Keratinocyte (primary cell): ENCODE measurements around the gene PCID2. TPM values are rescaled to one million over a fixed set of nuclear protein-coding genes. Genes with fewer than 3 reads are reported as not detected.

Experiments used
- DNase-seq: peaks from one replicate; pipeline ENCODE4 v3.0.0-alpha.2; 2011; ENCODE audit warnings: low read depth, missing footprints, low spot score
- FAIRE-seq: peaks from 2 replicates; lab custom pipeline; 2011; peaks lifted over from hg19 to GRCh38; lab: Jason Lieb, UNC
- H2AFZ ChIP-seq: 2 replicates; pipeline ENCODE4 v1.6.0; 2012; ENCODE audit warnings: low read length, control low read depth, inconsistent platforms; ENCODE audit not compliant: control insufficient read depth
- H3K27ac ChIP-seq: 2 replicates; pipeline ENCODE4 v1.5.1; 2011; ENCODE audit warnings: low read length; ENCODE audit not compliant: control insufficient read depth, insufficient read depth
- H3K27me3 ChIP-seq: 3 replicates; pipeline ENCODE4 v1.6.0; 2011; ENCODE audit warnings: low read length; ENCODE audit not compliant: control insufficient read depth, insufficient read depth; ENCODE audit errors: extremely low read depth
- H3K36me3 ChIP-seq, 2 experiments: 2 replicates in 1 of 2; 3 replicates in 1 of 2; pipeline ENCODE4 v1.5.1; 2011; ENCODE audit warnings: low read length in 2 of 2, mild to moderate bottlenecking in 1 of 2; ENCODE audit not compliant: control insufficient read depth in 2 of 2, insufficient read depth in 2 of 2; ENCODE audit errors: extremely low read depth in 1 of 2
- H3K4me1 ChIP-seq: 3 replicates; pipeline ENCODE4 v1.5.1; 2011; ENCODE audit warnings: low read length; ENCODE audit not compliant: control insufficient read depth, insufficient read depth; ENCODE audit errors: extremely low read depth
- H3K4me2 ChIP-seq: 3 replicates; pipeline ENCODE4 v1.6.0; 2011; ENCODE audit warnings: low read depth, low read length; ENCODE audit not compliant: control insufficient read depth, insufficient read depth; ENCODE audit errors: extremely low read depth
- H3K4me3 ChIP-seq, 3 experiments: fragments of 200-600 bp in 1 of 3; sonication (generic) in 1 of 3; 2 replicates in 2 of 3; 3 replicates in 1 of 3; pipeline ENCODE4 v1.5.1; 2011 to 2016; ENCODE audit warnings: low read length in 3 of 3, mild to moderate bottlenecking in 3 of 3, control low read depth in 2 of 3, inconsistent platforms in 1 of 3, low read depth in 1 of 3, mixed read lengths in 1 of 3, mixed run types in 1 of 3, moderate library complexity in 1 of 3; ENCODE audit not compliant: control insufficient read depth in 2 of 3, insufficient read depth in 2 of 3; ENCODE audit errors: extremely low read depth in 1 of 3
- H3K79me2 ChIP-seq: 2 replicates; pipeline ENCODE4 v1.6.0; 2012; ENCODE audit warnings: low read length; ENCODE audit not compliant: control insufficient read depth, insufficient read depth
- H3K9ac ChIP-seq: 3 replicates; pipeline ENCODE4 v1.6.0; 2011; ENCODE audit warnings: low read length; ENCODE audit not compliant: control insufficient read depth, insufficient read depth; ENCODE audit errors: extremely low read depth
- H3K9me1 ChIP-seq: 3 replicates; pipeline ENCODE4 v1.6.0; 2011; ENCODE audit warnings: low read length; ENCODE audit not compliant: control insufficient read depth, insufficient read depth; ENCODE audit errors: extremely low read depth
- H3K9me3 ChIP-seq: 2 replicates; pipeline ENCODE4 v1.5.1; 2012; ENCODE audit warnings: low read depth, low read length; ENCODE audit not compliant: control insufficient read depth
- H4K20me1 ChIP-seq: 3 replicates; pipeline ENCODE4 v1.6.0; 2011; ENCODE audit warnings: low read length; ENCODE audit not compliant: control insufficient read depth, insufficient read depth; ENCODE audit errors: extremely low read depth
- EZH2 ChIP-seq: IDR thresholded peaks from one replicate; pipeline ENCODE4 v1.6.1; 2012; ENCODE audit warnings: inconsistent platforms, mild to moderate bottlenecking, low read length, moderate library complexity
- dilution Hi-C: fragments of 300-500 bp; cut with MboI; formaldehyde crosslinking; loops from one replicate; pipeline ENCODE4 v1.7.0; 2020; ENCODE audit warnings: low sequenced_read_pairs; ENCODE audit not compliant: extremely low pct_ligation_motif_present
- polyA plus RNA-seq, 5 experiments: library from polyadenylated mRNA; depleted of rRNA in 3 of 5; stranded (reverse) in 3 of 5; stranded (forward) in 1 of 5; unstranded in 1 of 5; fragments of >200 nt; gene quantifications; 1 replicate in 1 of 5; 2 replicates in 3 of 5; 3 replicates in 1 of 5; pipeline versions ENCODE4 v1.2.1 to v1.2.3, GENCODE V29; 2011 to 2012; ENCODE audit warnings: missing spikeins in 2 of 5, low read depth in 1 of 5, low replicate concordance in 1 of 5
- TF ChIP-seq, protein P1 (sequence below), 3 experiments: IDR thresholded peaks in 1 of 3; conservative IDR thresholded peaks in 1 of 3; optimal IDR thresholded peaks in 1 of 3; 2 replicates in 2 of 3; 3 replicates in 1 of 3; pipeline versions ENCODE3 to v1.5.1; 2011; ENCODE audit warnings: low read length in 3 of 3, mild to moderate bottlenecking in 3 of 3, moderate library complexity in 2 of 3, control low read depth in 1 of 3, inconsistent platforms in 1 of 3; ENCODE audit not compliant: insufficient read depth in 2 of 3; ENCODE audit errors: extremely low read depth in 1 of 3

Gene PCID2
- polyA plus RNA-seq, 1 donor (not counting 4 experiments of a cell fraction or from before 2014, with no cell fraction given): 76.5 TPM

DNA sequence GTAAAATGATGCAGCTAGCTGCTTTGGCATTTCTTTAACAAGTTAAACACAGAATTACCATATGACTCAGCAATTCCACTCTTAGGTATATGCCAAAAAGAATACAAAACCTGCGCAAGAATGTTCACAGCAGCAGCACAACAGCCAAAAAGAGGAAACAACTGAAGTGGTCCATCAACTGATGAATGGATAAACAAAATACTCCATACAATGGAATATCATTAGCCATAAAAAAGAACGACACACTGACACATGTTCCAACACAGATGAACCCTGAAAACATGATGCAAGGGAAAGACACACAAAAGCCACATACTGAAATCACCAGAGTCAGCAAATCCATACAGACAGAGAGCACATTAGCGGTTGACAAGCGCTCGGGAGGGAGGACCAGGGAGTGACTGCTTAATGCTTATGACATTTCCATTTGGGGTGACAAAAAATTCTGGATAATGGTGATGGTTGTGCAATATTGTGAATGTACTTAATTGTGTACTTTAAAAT, 3.0 kb downstream of the PCID2 start:
- TF ChIP-seq EZH2: no peak
- TF ChIP-seq, protein P1, sequence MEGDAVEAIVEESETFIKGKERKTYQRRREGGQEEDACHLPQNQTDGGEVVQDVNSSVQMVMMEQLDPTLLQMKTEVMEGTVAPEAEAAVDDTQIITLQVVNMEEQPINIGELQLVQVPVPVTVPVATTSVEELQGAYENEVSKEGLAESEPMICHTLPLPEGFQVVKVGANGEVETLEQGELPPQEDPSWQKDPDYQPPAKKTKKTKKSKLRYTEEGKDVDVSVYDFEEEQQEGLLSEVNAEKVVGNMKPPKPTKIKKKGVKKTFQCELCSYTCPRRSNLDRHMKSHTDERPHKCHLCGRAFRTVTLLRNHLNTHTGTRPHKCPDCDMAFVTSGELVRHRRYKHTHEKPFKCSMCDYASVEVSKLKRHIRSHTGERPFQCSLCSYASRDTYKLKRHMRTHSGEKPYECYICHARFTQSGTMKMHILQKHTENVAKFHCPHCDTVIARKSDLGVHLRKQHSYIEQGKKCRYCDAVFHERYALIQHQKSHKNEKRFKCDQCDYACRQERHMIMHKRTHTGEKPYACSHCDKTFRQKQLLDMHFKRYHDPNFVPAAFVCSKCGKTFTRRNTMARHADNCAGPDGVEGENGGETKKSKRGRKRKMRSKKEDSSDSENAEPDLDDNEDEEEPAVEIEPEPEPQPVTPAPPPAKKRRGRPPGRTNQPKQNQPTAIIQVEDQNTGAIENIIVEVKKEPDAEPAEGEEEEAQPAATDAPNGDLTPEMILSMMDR (optimal IDR thresholded peaks at IDR 0.05 in 1 of 3, IDR thresholded peaks at IDR 0.05 in 1 of 3, conservative IDR thresholded peaks at IDR 0.05 in 1 of 3; ENCODE audit: extremely low read depth in 1 of 3, insufficient read depth in 2 of 3, low read length in 3 of 3): no peak
- FAIRE-seq: no peak
- Histone ChIP-seq H3K4me2 (peak overlapping the region; percentile 33), H3K9me3 (no peaks in the 10 kb centered on the region), H3K36me3 (peaks cover 4 to 15% of the 10 kb centered on the region in 2 experiments), H3K27ac (peak overlapping the region; percentile 43), H3K27me3 (no peaks in the 10 kb centered on the region), H4K20me1 (peaks cover 6% of the 10 kb centered on the region), H3K9me1 (no peaks in the 10 kb centered on the region), H3K4me3 (no peak overlapping the region), H3K4me1 (peaks cover 25% of the 10 kb centered on the region), H3K79me2 (peaks cover 85% of the 10 kb centered on the region), H2AFZ (no peak overlapping the region), H3K9ac (no peak overlapping the region)
- dilution Hi-C loops: no loop called here
- DNase-seq: no peak

GRCh38 chr13:113204378-113204734, 4.1 kb downstream of the PCID2 start:
- DNase-seq: no peak
- Histone ChIP-seq H3K9ac (no peak overlapping the region), H4K20me1 (peaks cover 6% of the 10 kb centered on the region), H2AFZ (no peak overlapping the region), H3K4me3 (no peak overlapping the region), H3K4me2 (no peak overlapping the region), H3K36me3 (peaks cover 11 to 15% of the 10 kb centered on the region in 2 experiments), H3K27me3 (no peaks in the 10 kb centered on the region), H3K9me3 (no peaks in the 10 kb centered on the region), H3K27ac (no peak overlapping the region), H3K79me2 (peaks cover 86% of the 10 kb centered on the region), H3K4me1 (peaks cover 25% of the 10 kb centered on the region), H3K9me1 (no peaks in the 10 kb centered on the region)
- no peak for FAIRE-seq
- TF ChIP-seq EZH2: no peak
- TF ChIP-seq, protein P1 (optimal IDR thresholded peaks at IDR 0.05 in 1 of 3, IDR thresholded peaks at IDR 0.05 in 1 of 3, conservative IDR thresholded peaks at IDR 0.05 in 1 of 3; ENCODE audit: extremely low read depth in 1 of 3, insufficient read depth in 2 of 3, low read length in 3 of 3): no peak
- dilution Hi-C loops: no loop called here
